GM12878 (cell line): ENCODE results near the gene PPP1R1C. TPM values are rescaled to one million over a fixed set of nuclear protein-coding genes. Genes with fewer than 3 reads are reported as not detected.

ENCODE experiments used
- ATAC-seq: fragments of 200-7000 bp; cut with Tn5 transposase; 3 replicates; pipeline ENCODE4 v1.9.1; 2020; ENCODE audit warnings: mild to moderate bottlenecking, moderate library complexity
- BruUV-seq: library from RNA; stranded (reverse); fragments of 400-500 nt; replicated peaks from 2 replicates; lab custom pipeline; 2021; lab: Mats Ljungman, UMichigan
- CTCF ChIA-PET: fragments of 300-600 bp; sonication (Branson Sonifier 250); formaldehyde crosslinking; extraction: SDS; loops from one replicate; lab custom pipeline; 2021; ENCODE audit warnings: inconsistent platforms; lab: Yijun Ruan, JAX
- POLR2A ChIA-PET: fragments of 350-600 bp; formaldehyde crosslinking; extraction: SDS; loops from one replicate; lab custom pipeline; 2021; ENCODE audit warnings: inconsistent platforms; lab: Charles Lee
- RAD21 ChIA-PET: fragments of 300-600 bp; sonication (Branson Sonifier 250); formaldehyde crosslinking; loops from one replicate; lab custom pipeline; 2023; ENCODE audit warnings: antibody characterized with exemption; ENCODE audit not compliant: unreplicated experiment; lab: Charles Lee
- SMC1A ChIA-PET: fragments of 300-600 bp; sonication (Branson Sonifier 250); formaldehyde crosslinking; loops from one replicate; lab custom pipeline; 2023; ENCODE audit not compliant: unreplicated experiment, uncharacterized antibody; lab: Charles Lee
- DNase-seq: peaks from one replicate; pipeline ENCODE4 v3.0.0-alpha.2; 2011; ENCODE audit warnings: low read depth, low spot score
- FAIRE-seq: peaks from 3 replicates; lab custom pipeline; 2011; peaks lifted over from hg19 to GRCh38; lab: Jason Lieb, UNC
- H2AFZ ChIP-seq: 2 replicates; pipeline ENCODE4 v1.6.0; 2011; ENCODE audit warnings: low read depth, low read length, control low read depth; ENCODE audit not compliant: control insufficient read depth
- H3K27ac ChIP-seq: 2 replicates; pipeline ENCODE4 v1.5.1; 2011; ENCODE audit warnings: control low read depth; ENCODE audit not compliant: control insufficient read depth, insufficient read depth
- H3K27me3 ChIP-seq, 2 experiments: replicated peaks in 1 of 2; 2 replicates each; pipeline versions ENCODE4 v1.6.0 to v1.6.1; 2011; ENCODE audit warnings: low read length in 1 of 2; ENCODE audit not compliant: control insufficient read depth in 2 of 2, insufficient read depth in 2 of 2
- H3K36me3 ChIP-seq, 2 experiments: 2 replicates each; pipeline ENCODE4 v1.5.1; 2011; ENCODE audit warnings: low read length in 1 of 2; ENCODE audit not compliant: control insufficient read depth in 2 of 2, insufficient read depth in 2 of 2
- H3K4me1 ChIP-seq: 2 replicates; pipeline ENCODE4 v1.6.1; 2011; ENCODE audit warnings: mild to moderate bottlenecking, low read length, moderate library complexity, mixed read lengths; ENCODE audit not compliant: control insufficient read depth, insufficient read depth
- H3K4me2 ChIP-seq: 2 replicates; pipeline ENCODE4 v1.6.0; 2011; ENCODE audit warnings: control low read depth; ENCODE audit not compliant: control insufficient read depth, insufficient read depth
- H3K4me3 ChIP-seq: fragments of 200-600 bp; sonication (generic); 2 replicates; pipeline ENCODE4 v1.5.1; 2016
- H3K79me2 ChIP-seq: 2 replicates; pipeline ENCODE4 v1.6.0; 2011; ENCODE audit warnings: low read length; ENCODE audit not compliant: control insufficient read depth, insufficient read depth
- H3K9ac ChIP-seq: 2 replicates; pipeline ENCODE4 v1.8.0; 2011; ENCODE audit warnings: low read length, control low read depth, mixed read lengths; ENCODE audit not compliant: control insufficient read depth, insufficient read depth
- H3K9me3 ChIP-seq: replicated peaks from 3 replicates; pipeline ENCODE4 v1.5.1; 2011; ENCODE audit warnings: mild to moderate bottlenecking, low read length; ENCODE audit not compliant: control insufficient read depth, insufficient read depth
- H4K20me1 ChIP-seq: 2 replicates; pipeline ENCODE4 v1.6.0; 2011; ENCODE audit not compliant: control insufficient read depth, insufficient read depth
- BHLHE40 ChIP-seq, 2 experiments: fragments of 450-650 bp in 1 of 2; IDR thresholded peaks; 2 replicates each; pipeline ENCODE4 v1.6.1; 2011 to 2017; ENCODE audit warnings: low read depth in 2 of 2, borderline replicate concordance in 1 of 2, improper control_type of control experiment in 1 of 2, low read length in 1 of 2, mild to moderate bottlenecking in 1 of 2
- CBX3 ChIP-seq: fragments of 200-600 bp; sonication (generic); IDR thresholded peaks from 2 replicates; pipeline ENCODE4 v1.6.1; 2016; ENCODE audit warnings: low read depth, borderline replicate concordance
- PML ChIP-seq: IDR thresholded peaks from 2 replicates; pipeline ENCODE4 v1.6.1; 2012; ENCODE audit warnings: low read length, inconsistent platforms
- SKIL ChIP-seq: fragments of 450-650 bp; IDR thresholded peaks from 2 replicates; pipeline ENCODE4 v1.6.1; 2017; ENCODE audit warnings: mild to moderate bottlenecking, low read depth, inconsistent platforms; ENCODE audit not compliant: poor library complexity, severe bottlenecking
- WGBS: methylation state at CpG from one replicate; pipeline ENCODE4 v1.1.6; 2016; ENCODE audit warnings: low lambda C conversion rate; ENCODE audit not compliant: insufficient replicate concordance, insufficient coverage; ENCODE audit errors: missing lambda C conversion rate; 5-methylcytosine and 5-hydroxymethylcytosine counted together
- in situ Hi-C: fragments of 300-500 bp; cut with MboI; formaldehyde crosslinking; loops from 9 replicates; pipeline ENCODE4 v1.14.3; 2018; ENCODE audit warnings: mixed read lengths
- intact Hi-C: fragments of 100-400 bp; cut with micrococcal nuclease; formaldehyde crosslinking; loops from one replicate; pipeline ENCODE4 v1.14.2; 2022; ENCODE audit not compliant: unreplicated experiment
- polyA plus RNA-seq, 11 experiments: library from polyadenylated mRNA; depleted of rRNA in 4 of 11; unstranded in 6 of 11; stranded (reverse) in 5 of 11; fragments of >200 nt; fragmentation: Nextera tagmentation in 4 of 11; fragmentation: Illumina TruSeq in 1 of 11; extraction: Ambion mirVana in 4 of 11; extraction: Trizol in 1 of 11; gene quantifications; 1 replicate in 1 of 11; 2 replicates in 10 of 11; pipeline versions ENCODE4 v1.2.1 to v1.2.3, GENCODE V29; 2011 to 2016; ENCODE audit warnings: inconsistent platforms in 2 of 11, missing spikeins in 2 of 11, low read depth in 1 of 11
- total RNA-seq, 4 experiments: library from RNA; depleted of rRNA in 3 of 4; stranded (reverse); fragments of >200 nt in 3 of 4; fragmentation: Illumina TruSeq in 1 of 4; extraction: Trizol in 1 of 4; gene quantifications; 2 replicates each; pipeline versions ENCODE4 v1.2.1 to v1.2.3, GENCODE V29; 2013 to 2021

The PPP1R1C gene
- total and polyA plus RNA-seq, 10 of the 15 experiments (the other 5 are each of a cell fraction or from before 2014, with no cell fraction given): 0.11 TPM; not detected in 9

DNA sequence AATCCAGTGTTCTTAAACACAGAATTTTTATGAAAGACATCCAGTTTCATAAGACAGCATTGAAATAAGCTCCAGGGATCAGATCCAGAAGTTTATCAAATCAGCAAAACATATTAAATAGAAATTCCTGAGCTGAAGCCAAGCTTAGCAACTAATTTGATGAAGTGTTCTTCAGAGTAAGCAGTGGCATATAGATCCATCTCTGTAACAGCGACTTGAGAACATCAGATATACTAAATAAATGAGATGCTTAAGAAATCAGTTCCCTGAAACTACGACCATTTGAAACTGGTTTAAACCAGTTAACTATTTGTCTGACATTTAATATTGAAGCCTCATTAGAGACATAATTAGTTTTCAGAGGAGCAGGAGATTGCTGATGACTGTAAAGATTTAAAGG is 34.1 kb downstream of the PPP1R1C start:
- 28% methylated on average over 2 of the region's 2 CpGs for WGBS
- Histone ChIP-seq H2AFZ (no peak overlapping the region), H3K79me2 (no peaks in the 10 kb centered on the region), H3K27ac (no peak overlapping the region), H3K36me3 (no peaks in the 10 kb centered on the region), H3K4me3 (no peak overlapping the region), H3K4me2 (no peak overlapping the region), H4K20me1 (no peaks in the 10 kb centered on the region), H3K9ac (no peak overlapping the region), H3K9me3 (no peaks in the 10 kb centered on the region), H3K27me3 (no peaks in the 10 kb centered on the region; a peak in 2 of 4 replicates), H3K4me1 (no peaks in the 10 kb centered on the region)
- in situ Hi-C loops: no loop called here
- ATAC-seq (no peak), DNase-seq (no peak), FAIRE-seq (no peak)
- intact Hi-C loops: no loop called here
- ChIA-PET SMC1A (interaction anchor here (1.5 kb wide), 2 partner anchors 16 to 241 kb away, joined by 3 to 4 read pairs; no protein-coding TSS in a partner anchor), RAD21 (no interaction called here), CTCF (interaction anchor here (1.1 to 1.3 kb wide), 2 partner anchors 58 kb away, joined by 3 to 4 read pairs; no protein-coding TSS in a partner anchor), POLR2A (no interaction called here)
- TF ChIP-seq CBX3 (no peak), SKIL (no peak), PML (no peak), BHLHE40 (IDR thresholded peaks at IDR 0.05; ENCODE audit: borderline replicate concordance in 1 of 2, low read depth in 2 of 2, low read length in 1 of 2) (no peak)
- BruUV-seq: no TSS peak
